SHP77 (cell line): Measurements from ENCODE around the gene RGS3.
A peak's percentile ranks its signal among the peaks of the same experiment; 100 is the strongest.

Source experiments
- DNase-seq, 2 experiments: peaks; one replicate each; lab custom pipeline; 2025; lab: John Stamatoyannopoulos, UW

Gene RGS3

DNA sequence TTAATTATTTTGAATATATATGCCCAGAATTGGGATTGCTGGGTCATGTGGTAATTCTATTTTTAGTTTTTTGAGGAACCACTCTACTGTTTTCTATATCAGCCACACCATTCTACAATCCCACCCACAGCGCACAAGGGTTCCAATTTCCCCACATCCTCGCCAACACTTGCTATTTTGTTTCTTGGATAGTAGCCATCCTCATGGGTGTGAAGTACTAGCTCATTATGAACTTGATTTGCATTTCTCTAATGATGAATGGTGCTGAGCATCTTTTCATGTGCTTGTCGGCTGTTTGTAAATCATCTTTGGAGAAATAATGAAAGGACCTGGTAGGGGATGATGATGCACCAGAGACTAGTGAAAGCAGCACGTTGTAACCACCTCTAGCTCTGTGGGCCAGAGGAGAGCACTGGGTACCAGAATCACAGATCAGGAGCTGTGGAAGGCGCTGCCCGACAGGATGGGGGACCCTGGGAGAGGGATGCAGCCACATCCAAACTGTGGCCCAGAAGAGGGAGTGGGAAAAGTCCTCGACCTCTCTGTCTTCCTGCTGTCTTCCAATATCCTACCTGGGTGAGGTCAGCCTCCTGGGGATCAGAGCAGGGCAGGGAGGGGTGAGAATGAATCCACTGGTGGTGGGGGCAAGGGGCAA, 155.4 kb downstream of the RGS3 start:
- no peak for DNase-seq

GRCh38 chr9:113619491-113620376, 156.2 kb downstream of the RGS3 start:
- no peak for DNase-seq

DNA sequence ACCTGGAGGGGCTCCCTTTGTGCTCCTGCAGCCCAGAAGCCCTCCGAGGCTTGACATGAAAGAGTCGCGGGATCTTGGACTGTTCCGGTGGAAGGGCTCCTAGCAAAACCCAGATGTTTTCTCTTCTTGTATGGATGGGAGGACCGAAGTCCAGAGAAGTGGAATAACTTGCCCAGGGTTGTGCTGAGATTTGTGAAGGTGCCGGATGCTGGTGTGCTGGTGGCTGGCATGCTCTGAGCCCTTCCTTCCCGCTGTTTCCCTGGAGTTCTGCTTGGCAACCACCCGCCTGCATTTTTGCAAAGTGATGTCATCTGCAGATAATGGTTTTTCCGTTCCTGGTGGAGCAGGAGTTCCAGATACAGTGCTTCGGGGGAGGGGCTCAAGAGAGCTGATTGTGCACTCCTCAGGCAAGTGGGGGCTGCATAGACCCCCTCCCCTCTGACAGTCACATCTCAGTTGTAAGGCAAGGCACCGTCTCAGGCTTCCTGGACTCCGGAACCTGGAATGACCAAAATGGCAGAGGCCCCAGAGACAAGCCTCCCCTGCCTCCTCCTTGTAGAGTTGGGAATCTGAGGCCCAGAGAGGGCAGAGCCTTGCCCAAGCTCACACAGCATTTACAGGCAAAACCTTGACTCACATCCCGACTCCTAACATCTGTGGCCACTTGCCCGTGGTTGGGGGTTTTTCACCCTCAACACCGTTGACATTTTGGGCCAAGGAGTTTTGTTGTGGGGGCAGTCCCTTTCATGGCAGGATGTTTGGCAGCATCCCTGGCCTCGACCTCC, 157.0 kb downstream of the RGS3 start:
- DNase-seq: peak in 1 of 2 experiments; percentile 54

DNA sequence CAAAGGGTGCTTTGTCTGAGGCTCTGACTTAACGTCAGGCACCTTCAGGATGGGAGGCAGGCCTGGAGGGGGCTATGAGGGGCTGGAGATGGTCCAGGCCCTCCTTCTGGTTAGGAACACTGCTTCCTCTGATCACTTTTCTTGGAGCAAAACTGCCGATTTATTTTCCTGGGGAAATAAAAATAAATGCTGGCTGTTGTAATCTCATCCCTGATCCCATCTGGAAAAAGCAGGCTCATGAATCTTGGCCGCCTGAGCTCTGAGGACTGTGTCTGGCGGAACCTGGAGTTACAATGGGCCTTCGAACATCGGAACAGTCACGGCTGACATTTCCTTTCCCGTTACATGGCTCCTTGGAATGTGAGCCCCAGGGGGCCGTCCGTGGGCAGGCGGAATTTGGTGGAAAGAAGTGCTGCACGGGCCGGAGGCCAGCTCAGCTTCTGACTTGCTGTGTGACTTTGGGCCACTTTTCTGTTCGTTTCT, 157.8 kb downstream of the RGS3 start:
- no peak for DNase-seq

DNA sequence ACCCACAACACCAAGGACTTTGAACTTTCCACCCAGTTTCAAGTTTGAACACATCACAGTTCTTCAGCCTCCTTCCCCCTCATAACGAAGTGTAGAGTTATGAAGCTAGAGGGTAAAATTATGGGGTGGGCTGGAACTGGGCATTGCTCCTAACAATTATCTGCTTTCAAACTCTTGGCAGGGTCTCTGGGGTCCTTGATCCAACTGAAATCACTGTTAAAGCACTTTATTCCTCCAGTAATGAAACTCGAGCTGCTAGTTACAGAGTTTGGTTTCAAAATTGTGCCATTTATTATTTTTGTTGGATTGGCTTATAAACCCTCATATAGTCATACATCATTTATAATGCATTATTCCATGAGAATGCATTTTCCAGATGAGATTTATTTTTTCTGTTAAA, 158.5 kb downstream of the RGS3 start:
- DNase-seq: no peak

DNA sequence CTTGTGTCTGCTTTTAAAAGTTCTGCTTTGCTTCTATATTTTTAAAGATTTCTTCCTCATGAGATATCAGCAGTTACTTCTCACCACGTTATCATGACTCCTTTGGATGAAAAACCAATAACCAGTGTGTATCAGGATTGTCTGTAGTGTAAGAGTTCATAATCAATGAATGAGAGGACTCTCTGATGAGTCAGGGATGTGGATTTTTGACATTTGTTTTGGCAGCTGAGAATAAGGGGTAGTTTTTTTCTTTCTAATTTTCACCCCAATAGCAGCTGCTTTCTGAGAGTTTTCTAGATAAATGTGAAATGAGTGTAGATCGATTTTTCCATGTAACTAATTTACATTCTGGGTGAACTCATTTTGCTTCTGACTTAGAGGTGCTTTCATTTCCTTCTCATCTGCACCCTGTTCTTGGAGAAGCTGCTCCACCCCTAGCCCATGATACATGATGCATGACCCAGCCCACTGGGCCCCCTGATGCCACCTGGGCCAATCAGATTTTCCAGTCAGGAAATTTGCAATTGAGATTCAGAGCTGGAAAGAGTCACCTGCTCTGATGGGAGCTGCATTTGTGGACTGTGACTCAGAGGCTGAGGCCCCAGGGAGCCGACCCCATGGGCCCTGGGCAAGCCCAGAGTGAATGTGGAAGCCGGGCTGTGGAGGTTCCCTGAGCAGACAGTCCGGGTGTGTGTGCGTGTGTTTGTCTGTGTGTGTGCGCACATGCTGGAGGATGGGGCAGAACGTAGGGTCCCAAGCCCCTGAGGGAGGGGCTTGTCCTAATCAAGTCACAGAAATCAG, 159.3 kb downstream of the RGS3 start:
- peak in 1 of 2 experiments; percentile 76 for DNase-seq

DNA sequence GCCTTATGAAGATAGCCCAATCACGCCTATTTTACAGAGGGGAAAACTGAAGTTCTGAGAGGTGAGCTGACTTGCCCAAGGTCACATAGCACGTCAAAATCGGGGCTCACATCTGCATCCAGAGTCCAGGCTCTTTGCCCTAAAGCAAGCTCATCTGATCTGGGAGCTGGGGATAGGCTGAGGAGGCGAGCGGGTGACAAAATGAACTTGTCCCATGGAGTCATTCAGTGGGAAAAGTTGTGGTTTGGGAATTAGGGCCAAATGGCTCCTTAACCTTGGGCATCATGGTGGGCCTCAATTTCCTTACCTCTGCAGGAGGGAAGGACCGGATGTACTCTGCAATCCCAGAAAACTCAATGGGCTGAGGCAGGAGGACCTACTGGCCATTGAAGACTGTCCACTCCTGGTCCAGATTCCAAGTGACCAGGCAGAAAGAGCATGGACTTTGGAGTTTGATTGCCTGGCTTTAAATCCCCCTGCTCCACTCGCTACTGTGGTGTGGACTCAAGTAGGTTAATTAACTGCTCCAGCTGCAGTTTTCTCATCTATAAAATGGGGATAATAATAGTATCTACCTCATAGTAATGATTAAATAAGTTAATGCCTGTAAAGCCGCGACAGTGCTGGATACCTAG, 160.4 kb downstream of the RGS3 start:
- no peak for DNase-seq

DNA sequence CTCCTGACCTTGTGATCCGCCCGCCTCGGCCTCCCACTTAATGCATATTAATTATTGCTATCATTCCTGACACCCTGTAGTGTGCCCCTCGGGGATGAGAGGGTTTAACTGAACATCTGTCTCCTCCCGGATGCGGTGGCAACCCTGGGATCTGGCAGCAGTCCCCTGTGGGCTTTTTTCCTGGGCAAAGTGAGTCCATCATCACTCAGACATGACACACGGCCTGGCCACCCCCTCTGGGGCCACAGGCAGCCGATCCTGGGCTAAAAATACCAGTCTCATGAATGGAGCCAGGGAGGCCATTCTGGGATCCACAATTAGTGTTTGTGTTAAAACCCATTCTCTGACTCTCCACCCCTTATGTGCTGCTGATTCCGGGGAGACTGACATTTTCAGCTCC, 161.2 kb downstream of the RGS3 start:
- no peak for DNase-seq

DNA sequence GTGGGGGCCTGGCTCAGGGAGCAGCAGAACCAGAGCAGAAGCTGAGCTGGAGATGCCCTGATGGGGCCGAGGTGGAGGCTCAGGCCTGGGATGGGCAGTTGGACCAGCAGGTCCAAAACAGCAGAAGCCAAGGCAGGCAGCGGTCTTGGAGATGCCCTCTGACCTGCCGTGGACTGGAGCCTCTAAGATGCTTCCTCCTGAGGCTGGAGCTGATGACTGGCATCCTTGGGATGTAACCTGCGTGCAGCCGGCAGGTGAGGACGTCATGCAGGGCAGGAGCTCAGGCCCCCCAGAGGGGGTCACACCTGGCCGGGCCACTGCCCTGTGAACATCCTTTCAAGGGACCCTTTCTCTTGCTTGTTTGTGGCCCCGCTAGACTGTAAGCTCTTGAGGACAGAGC, 162.0 kb downstream of the RGS3 start:
- no peak for DNase-seq

GRCh38 chr9:113626735-113627495, 163.4 kb downstream of the RGS3 start:
- no peak for DNase-seq

GRCh38 chr9:113628621-113629020, 165.1 kb downstream of the RGS3 start:
- DNase-seq: no peak

- DNase-seq: no peak
These were observed 167.0 kb downstream of the RGS3 start for GRCh38 chr9:113630386-113631136.

DNA sequence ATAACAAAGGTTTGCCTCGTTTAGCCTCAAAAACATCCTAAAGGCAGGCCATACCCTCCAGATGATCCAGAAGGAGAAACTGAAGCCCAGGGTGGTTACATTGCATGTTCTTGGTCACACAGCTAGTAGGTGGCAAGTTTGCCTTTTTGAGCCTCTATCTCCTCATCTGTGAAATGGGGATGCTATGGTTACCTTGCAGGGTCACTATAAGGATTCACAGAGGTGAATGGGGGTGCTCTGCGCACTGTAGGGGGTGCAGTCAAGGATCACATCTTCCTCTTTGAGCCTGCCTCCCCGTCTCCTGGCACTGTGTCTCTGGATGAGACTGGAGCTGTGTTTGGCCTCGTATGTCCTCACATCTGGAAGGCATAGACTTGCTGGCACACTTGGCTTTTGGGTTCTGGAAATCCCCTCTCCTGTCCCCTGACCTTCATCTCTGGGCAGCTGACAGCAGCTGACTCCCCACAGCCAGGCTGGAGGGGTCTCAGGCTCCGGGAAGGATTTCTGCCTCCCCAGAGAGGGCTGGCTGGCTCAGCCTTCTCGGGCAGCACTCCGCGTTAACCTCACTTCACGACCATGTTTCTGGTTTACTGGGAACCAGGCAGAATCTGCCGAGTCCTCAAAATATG, 167.7 kb downstream of the RGS3 start:
- DNase-seq: no peak

DNA sequence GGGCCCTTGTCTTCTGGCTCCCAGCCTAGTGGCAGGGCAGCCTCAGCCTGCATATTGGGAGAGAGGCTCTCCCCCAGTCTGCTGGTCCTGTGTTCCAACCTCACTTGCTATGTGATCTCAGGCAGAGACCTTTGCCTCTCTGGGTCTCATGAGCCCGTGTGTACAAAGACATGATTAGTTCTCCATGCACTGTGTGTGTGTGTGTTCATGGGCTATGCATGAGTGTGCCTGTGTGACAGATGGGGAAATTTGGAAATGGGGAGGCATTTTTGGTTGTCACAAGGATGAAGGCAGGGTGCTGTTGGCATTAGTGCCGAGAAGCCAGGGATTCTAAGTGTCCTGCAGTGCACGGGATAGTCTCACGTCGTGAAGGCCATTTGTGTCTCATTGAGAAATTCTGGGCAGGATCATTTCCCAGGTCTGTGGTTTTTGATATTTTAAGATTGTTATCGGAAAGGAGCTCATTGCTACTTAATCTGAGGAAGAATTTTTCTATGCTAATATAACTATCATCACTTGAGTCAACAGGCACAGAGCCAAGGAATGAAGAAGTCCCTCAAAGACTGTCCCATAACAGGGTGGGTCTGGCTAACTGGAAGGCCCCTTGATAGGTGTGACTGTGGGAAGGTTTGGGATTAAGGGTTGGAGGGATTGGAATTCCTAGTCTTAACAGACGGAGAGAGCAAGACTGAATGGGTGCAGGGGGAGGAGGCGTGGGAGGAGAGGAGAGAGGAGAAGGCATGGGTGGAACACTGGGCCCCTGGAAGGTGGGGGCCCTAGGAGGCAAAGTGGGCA, 168.5 kb downstream of the RGS3 start:
- DNase-seq: no peak

GRCh38 chr9:113632776-113633590, 169.5 kb downstream of the RGS3 start:
- no peak for DNase-seq

GRCh38 chr9:113633782-113634595, 170.5 kb downstream of the RGS3 start:
- DNase-seq: no peak
